ENCODE results near the gene TNFSF18.

GRCh38 chr1:173002891-173003838, 47.6 kb downstream of the TNFSF18 start:
- no peak for TF ChIP-seq CTCF (IDR thresholded peaks at IDR 0.05; ENCODE audit: insufficient read depth, low read depth, low read length)
- TF ChIP-seq EZH2 (IDR thresholded peaks at IDR 0.05; ENCODE audit: insufficient read depth, low read length), result no peak

Data from astrocyte (in vitro differentiated cells and primary cell).